Stimulated activated CD8-positive, alpha-beta memory T cell treated with anti-CD3 and anti-CD28 coated beads, Interleukin-15, amount 100 ng/mL, for 4 hours (primary cell): Measurements from ENCODE around the gene SPEM1.

Experiments used
- DNase-seq, 2 donors: peaks; one replicate each; pipeline ENCODE4 v3.0.0-alpha.2; 2020; ENCODE audit warnings: low read depth in 2 of 2

The SPEM1 gene

DNA sequence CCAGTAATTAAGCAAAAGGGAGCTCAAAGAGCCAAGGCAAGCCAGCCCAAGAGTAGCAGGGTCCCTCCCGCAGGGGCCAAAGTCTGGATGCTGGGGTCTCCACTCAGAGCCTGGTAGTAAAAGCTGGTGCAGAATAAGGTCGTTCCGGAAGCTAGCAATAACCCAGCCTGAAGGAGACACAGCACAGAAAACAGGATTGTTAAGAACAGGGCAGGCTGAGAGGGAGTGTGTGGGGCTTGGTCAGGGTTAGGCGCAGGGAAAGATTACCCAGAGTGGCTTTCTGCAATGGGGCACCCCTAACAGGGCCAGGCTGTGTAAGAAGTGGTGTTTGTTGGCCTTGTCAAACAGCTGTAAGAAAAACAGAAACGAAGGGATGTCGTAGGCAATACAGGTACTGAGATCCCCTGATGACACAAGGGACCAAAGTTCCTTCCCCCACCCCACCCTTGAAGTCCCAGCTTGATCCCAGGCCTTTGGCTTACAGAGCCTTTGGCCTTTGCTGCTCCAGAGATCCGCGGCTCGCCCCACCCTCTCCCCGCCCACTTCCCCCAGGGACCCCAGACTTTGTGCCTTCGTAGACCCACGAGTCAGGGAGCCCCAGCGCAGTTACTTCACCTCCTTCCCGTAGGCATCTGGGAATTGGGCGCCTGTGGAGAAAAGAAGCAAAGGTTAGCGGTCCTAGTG, 16.9 kb upstream of the SPEM1 start:
- no peak for DNase-seq

DNA sequence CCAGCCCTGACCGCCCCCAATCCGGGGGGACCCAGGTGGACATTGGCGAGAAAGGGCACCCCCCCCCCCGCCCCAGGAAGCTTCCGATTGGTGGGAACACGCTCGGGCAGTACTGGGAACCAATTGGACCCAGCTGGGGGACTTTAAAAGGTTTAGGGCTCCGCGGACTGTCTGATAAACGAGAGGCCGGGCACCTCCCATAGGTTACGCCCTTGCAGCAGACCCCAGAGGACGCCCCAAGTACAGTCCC, 16.5 kb upstream of the SPEM1 start:
- DNase-seq, result no peak

- DNase-seq, result peak; percentile 88 to 93
Measured at GRCh38 chr17:7403977-7404736, 16.0 kb upstream of the SPEM1 start, which contains the start of gene TMEM256. TMEM256 (minus strand) TSS chr17:7404097; CDS start chr17:7404084, 13 bp downstream.

DNA sequence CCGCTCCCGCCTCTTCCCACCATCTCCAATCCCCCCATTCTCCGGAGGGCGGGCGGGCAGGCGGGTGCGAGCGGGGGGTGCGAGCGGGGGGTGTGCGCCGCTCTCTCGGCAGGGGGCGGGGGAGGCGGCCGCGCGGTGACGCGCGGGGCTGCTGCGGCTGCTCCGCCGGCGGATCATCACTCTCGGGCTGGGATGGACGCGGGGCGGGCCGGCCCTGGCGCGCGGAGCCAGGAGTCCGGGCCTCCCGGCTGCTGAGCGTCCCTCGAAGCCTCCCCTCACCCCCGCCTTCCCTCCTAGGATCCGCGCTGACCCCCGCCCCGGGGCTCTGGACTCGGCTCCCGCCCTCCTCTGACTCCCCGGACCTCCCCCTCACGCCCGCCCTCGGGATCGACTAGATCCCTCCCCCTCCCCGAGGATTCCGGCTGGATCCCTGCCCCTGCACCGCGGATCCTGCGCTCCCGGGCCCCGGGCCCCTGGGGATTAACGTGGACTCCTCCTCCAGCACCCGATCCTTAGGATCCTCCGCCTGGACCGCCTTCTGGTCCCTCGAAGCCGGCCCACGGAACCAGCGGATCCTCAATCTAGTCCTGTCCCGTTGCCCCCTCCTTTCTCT, 15.3 kb upstream of the SPEM1 start:
- DNase-seq, result peak; percentile 38 to 50

GRCh38 chr17:7405350-7406234, 14.5 kb upstream of the SPEM1 start:
- no peak for DNase-seq

- DNase-seq, result no peak
Measured at GRCh38 chr17:7406235-7406825, 13.8 kb upstream of the SPEM1 start.

DNA sequence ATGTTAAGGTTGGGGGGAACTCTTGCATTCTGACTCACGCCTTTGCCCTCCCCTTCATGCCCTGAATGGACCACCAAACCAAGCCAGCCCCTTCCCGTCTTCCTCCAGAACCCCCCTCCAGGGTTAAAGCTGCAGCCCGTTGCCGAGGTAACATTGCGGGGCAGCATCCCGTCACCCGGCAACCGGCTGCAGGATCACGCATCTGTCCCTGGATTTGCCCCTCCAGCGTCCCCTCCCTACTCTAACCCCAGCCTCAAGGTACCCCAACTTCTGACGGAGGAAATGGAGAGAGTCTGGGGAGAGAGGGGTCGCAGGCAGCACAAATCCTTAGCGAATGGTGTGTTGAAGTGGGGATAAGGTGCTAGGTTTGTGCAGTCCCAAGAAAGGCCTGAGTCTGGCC, 13.0 kb upstream of the SPEM1 start:
- DNase-seq, result no peak

DNA sequence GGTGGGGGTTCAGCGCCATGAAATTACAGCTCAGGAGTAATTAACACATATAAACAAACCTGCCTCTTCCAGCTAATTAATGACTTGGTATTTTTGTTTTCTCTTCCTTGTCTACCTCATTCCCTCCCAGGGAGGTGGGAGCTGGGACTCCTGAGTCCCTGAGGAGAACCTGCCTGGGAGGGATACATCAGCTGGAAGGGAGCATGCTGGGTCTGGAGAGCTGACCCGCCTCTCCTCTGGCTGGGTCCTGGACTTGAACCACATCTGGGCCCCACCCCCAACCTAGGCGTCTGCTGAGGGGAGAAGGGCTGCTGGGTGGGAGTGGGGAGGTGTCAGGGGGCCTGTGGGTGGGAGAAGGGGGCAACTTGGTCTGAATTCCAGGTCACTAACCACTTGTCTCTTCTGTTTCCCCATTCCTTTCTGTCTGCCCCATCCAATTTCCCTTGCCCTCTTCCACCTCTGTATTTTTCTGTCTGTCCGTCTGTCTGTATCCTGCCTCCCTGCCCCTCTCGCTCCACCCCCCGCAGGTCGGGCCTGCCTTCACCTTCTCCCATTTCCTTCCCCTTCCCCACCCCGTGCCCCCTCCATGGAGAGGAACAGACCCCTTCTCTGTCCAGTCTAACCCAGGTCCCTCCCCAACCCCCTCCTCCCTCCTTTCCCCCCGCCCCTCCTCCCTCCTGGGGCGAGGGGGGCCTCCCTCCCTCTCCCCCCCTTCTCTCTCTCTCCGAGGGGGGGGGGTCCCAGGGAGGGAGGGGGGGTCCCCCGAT, 12.5 kb upstream of the SPEM1 start, which contains the start of gene NLGN2:
Gene NLGN2 (plus strand): TSS at position 361 of the 767 bp plus-strand sequence. CDS start 411 bp downstream, outside the sequence.
- no peak for DNase-seq

DNA sequence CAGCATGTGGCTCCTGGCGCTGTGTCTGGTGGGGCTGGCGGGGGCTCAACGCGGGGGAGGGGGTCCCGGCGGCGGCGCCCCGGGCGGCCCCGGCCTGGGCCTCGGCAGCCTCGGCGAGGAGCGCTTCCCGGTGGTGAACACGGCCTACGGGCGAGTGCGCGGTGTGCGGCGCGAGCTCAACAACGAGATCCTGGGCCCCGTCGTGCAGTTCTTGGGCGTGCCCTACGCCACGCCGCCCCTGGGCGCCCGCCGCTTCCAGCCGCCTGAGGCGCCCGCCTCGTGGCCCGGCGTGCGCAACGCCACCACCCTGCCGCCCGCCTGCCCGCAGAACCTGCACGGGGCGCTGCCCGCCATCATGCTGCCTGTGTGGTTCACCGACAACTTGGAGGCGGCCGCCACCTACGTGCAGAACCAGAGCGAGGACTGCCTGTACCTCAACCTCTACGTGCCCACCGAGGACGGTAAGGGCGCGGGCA, 11.8 kb upstream of the SPEM1 start:
- no peak for DNase-seq

DNA sequence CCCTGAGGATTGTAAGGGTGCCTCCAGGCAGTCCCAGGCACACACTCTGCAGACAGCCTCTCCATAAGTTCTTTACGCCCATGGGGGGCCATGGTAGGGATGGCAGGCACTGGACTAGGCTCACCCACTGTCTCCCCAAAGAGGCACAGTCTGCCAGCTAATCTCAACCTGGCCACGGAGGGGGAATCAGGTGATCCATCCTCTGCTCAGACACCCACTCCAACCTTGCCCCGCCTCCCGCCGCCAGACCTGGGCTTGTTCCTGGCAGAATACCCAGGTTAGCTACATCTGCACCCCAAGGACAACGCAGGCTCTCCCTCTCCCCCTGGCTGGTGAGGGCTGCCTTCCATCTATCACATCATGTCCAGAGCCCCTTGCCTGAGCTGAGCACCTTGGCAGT, 11.3 kb upstream of the SPEM1 start:
- no peak for DNase-seq

GRCh38 chr17:7409716-7410115, 10.4 kb upstream of the SPEM1 start:
- DNase-seq, result no peak

GRCh38 chr17:7410634-7411426, 9.3 kb upstream of the SPEM1 start:
- DNase-seq, result no peak

DNA sequence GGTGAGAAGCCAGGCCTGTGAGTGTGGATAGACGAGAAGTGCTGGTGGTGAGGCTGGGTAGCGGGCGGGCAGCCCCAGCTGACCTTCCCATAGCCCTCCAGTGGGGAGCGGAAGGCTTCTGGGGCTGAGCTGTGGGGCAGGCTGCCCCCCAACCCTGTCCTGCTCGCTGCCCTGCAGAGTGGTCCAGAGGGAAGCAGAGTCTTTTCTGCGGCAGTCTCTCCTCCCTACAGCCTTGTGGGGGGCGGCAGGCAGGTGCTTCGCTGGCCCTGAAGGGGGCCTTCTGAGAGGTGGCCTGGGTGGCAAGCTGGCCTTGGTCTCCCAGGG, 8.7 kb upstream of the SPEM1 start:
- DNase-seq, result no peak

DNA sequence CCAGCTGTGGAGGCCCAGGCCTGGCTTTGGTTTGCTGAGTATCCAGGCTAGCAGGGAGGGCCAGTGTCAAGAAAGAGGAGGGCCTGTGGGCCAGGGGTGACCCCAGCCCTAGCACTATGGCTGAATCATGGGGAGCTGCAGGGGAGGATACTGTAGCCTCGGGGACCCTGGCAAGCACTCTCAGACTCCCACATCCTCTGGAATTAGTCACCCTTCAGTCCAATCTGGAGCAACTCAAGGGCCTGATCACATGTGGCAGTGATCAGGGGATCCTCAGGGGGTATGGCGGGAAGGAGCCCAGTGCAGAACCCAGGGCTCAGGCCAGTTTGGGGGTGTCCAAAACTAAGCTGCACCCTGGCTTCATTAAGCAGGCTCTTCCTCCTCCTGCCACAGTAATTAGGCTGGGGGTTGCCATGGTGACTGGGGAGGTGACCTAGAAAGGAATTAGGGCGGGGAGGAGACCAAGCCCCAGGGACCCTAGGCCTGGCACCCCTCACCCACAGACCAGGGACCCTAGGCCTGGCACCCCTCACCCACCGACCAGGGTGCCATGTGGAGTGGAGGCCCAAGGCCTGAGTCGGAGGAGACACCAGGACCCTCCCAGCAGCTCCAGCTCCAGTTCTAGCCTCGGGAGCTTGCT, 6.7 kb upstream of the SPEM1 start:
- no peak for DNase-seq

DNA sequence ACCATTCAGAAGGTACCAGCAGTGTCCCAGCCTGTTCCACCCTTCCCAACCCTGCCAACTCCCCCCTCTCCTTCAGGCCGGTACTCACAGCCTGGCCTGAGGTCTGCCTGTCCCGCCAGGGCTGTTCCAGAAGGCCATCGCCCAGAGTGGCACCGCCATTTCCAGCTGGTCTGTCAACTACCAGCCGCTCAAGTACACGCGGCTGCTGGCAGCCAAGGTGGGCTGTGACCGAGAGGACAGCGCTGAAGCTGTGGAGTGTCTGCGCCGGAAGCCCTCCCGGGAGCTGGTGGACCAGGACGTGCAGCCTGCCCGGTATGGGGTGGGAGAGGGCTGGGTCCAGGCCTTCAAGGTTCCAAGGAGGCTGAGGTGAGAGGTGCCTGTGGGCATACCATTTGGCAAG, 5.3 kb upstream of the SPEM1 start:
- no peak for DNase-seq

DNA sequence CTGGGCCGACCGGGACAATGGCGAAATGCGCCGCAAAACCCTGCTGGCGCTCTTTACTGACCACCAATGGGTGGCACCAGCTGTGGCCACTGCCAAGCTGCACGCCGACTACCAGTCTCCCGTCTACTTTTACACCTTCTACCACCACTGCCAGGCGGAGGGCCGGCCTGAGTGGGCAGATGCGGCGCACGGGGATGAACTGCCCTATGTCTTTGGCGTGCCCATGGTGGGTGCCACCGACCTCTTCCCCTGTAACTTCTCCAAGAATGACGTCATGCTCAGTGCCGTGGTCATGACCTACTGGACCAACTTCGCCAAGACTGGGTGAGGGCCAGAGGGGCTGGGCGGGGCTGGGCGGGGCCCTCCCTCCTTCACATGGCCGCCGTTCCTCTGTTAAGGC, 4.3 kb upstream of the SPEM1 start:
- DNase-seq, result no peak

DNA sequence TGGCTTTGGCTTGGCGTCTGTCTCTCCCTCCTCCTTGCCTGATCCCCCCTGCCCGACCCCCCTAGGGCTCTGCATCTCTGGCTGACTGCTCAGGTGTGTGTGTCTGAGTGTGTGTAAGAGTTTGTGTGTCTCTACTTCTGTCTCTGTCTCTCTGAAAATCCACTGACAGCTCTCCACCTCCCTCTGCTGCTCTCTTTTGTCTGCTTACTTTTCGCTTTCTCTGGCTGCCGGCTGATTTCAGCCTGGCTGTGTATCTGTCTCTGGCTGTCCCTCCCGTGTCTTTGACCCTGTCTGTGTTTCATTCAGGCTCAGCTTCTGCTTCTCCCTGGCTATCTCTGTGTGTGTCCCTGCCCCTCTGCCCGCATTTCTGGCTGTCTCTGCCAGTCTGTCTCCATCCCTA, 3.8 kb upstream of the SPEM1 start:
- no peak for DNase-seq

DNA sequence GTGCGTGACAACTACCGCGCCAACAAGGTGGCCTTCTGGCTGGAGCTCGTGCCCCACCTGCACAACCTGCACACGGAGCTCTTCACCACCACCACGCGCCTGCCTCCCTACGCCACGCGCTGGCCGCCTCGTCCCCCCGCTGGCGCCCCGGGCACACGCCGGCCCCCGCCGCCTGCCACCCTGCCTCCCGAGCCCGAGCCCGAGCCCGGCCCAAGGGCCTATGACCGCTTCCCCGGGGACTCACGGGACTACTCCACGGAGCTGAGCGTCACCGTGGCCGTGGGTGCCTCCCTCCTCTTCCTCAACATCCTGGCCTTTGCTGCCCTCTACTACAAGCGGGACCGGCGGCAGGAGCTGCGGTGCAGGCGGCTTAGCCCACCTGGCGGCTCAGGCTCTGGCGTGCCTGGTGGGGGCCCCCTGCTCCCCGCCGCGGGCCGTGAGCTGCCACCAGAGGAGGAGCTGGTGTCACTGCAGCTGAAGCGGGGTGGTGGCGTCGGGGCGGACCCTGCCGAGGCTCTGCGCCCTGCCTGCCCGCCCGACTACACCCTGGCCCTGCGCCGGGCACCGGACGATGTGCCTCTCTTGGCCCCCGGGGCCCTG, 3.0 kb upstream of the SPEM1 start:
- DNase-seq, result no peak

DNA sequence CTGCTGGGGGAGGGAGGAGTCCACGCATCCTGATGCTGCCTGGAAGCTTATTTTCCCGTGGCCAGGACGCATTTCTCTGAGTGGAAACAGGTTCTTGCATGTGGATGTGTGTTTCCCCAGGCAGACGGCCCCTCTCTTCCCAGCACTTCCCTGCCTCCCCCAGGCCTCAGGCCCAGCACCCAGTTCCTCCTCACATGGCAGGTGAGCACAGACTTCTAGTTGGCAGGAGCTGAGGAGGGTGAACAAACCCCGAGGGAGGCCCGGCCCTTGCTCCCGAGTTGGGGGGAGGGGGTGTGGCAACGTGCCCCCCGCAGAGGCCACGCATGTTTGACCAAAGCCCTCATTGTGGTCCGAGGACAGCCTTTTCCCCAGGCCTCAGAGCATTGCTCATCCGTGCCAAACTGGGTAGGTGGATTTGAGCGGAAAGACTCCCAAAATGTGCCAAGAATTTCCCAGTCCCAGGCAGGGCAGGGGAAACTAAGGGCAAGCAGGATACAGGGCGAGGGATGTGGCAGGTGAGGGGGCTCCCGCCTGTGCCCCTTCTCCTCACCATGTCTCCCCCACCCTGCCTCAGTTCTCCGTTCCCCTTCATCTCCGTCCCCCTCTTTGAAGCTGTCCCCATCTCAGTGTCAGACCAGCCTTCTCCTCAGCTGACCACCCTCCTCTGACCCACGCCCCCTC, 1.5 kb upstream of the SPEM1 start:
- DNase-seq, result no peak
